Measurements from ENCODE around the gene DHX16. TPM values are rescaled to one million over a fixed set of nuclear protein-coding genes. Genes with fewer than 3 reads are reported as not detected.

The DHX16 gene
- total and polyA plus RNA-seq, 9 of the 15 experiments (the other 6 are each of a cell fraction or from before 2014, with no cell fraction given) = 14.6 to 66.1 (median 47.5) TPM

DNA sequence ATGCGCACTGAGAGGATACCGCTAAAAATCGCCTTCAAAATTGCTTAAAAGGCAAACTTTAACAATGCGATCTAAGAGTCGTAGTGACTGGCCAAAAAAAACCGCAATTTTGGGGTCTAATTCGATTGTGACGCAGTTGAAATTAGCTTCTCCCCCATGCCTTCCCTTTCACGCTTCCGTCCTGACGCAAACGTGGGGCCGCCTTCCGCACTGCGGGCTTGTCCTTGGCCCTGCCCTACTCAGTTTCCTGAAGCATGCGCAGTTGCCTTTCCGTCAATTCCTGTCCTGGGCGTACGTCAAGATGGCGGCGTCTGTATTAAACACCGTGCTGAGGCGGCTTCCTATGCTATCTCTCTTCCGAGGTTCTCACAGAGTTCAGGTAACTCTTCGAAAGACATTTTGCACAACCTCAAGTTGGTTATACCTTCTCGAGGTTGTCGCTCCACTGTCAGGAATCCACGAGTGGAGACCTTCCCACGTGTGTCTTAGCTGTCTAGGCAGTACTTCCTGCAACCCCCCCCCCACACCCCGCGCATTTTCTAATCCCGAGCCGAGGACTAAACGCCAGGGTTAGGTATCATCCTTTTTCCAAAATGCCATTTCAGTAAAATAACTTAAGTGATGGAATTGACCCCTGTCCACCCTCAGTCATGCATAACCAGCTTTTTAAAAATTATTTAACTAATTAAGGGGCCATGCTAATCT lies 55.1 kb downstream of the DHX16 start, which contains the start of gene MRPS18B (continued):
- TF ChIP-seq TEAD4 (IDR thresholded peaks at IDR 0.05; ENCODE audit: low read length) = peak; percentile 57
- TF ChIP-seq TEAD4 (CRISPR knock-in tag; IDR thresholded peaks at IDR 0.05; ENCODE audit: borderline replicate concordance) = no peak
- peak in 1 of 2 experiments; percentile 50; a peak in 1 of 4 replicates for TF ChIP-seq KDM4B (IDR thresholded peaks at IDR 0.05; ENCODE audit: borderline replicate concordance in 2 of 2, low read depth in 1 of 2)
- TF ChIP-seq, protein P1, sequence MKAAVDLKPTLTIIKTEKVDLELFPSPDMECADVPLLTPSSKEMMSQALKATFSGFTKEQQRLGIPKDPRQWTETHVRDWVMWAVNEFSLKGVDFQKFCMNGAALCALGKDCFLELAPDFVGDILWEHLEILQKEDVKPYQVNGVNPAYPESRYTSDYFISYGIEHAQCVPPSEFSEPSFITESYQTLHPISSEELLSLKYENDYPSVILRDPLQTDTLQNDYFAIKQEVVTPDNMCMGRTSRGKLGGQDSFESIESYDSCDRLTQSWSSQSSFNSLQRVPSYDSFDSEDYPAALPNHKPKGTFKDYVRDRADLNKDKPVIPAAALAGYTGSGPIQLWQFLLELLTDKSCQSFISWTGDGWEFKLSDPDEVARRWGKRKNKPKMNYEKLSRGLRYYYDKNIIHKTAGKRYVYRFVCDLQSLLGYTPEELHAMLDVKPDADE (conservative IDR thresholded peaks at IDR 0.05; ENCODE audit: control insufficient read depth, low read depth, low read length) = peak; percentile 74
- TF ChIP-seq STAT5B (CRISPR knock-in tag; IDR thresholded peaks at IDR 0.05) = no peak
- peak; percentile 68 for TF ChIP-seq ZNF197 (CRISPR knock-in tag; IDR thresholded peaks at IDR 0.05; ENCODE audit: low read depth)
- TF ChIP-seq ASH1L (IDR thresholded peaks at IDR 0.05; ENCODE audit: borderline replicate concordance, low read depth, partially characterized antibody) = no peak
- peak; percentile 97 for TF ChIP-seq ELF1 (tag; IDR thresholded peaks at IDR 0.05)
- TF ChIP-seq CBFA2T3 (IDR thresholded peaks at IDR 0.05) = no peak
- peak; percentile 64 for TF ChIP-seq DPF2 (IDR thresholded peaks at IDR 0.05)
- TF ChIP-seq HNRNPL (IDR thresholded peaks at IDR 0.05; ENCODE audit: low read depth, low read length) = no peak
- no peak for TF ChIP-seq ZKSCAN8 (CRISPR knock-in tag; IDR thresholded peaks at IDR 0.05)
- TF ChIP-seq FOXP1 (CRISPR knock-in tag; IDR thresholded peaks at IDR 0.05) = peak; percentile 70; the same call in 1 of the 2 replicates
- TF ChIP-seq, protein P2, sequence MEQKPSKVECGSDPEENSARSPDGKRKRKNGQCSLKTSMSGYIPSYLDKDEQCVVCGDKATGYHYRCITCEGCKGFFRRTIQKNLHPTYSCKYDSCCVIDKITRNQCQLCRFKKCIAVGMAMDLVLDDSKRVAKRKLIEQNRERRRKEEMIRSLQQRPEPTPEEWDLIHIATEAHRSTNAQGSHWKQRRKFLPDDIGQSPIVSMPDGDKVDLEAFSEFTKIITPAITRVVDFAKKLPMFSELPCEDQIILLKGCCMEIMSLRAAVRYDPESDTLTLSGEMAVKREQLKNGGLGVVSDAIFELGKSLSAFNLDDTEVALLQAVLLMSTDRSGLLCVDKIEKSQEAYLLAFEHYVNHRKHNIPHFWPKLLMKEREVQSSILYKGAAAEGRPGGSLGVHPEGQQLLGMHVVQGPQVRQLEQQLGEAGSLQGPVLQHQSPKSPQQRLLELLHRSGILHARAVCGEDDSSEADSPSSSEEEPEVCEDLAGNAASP (IDR thresholded peaks at IDR 0.05) = no peak
- no peak for TF ChIP-seq SRSF3 (IDR thresholded peaks at IDR 0.05; ENCODE audit: insufficient read depth, low read length)
- peak; percentile 83 for TF ChIP-seq SUPT5H (IDR thresholded peaks at IDR 0.05)
- TF ChIP-seq ZFPM2 (CRISPR knock-in tag; IDR thresholded peaks at IDR 0.05) = no peak
- no peak for TF ChIP-seq XRCC5 (IDR thresholded peaks at IDR 0.05; ENCODE audit: low read depth, low read length)
- TF ChIP-seq, protein P3, sequence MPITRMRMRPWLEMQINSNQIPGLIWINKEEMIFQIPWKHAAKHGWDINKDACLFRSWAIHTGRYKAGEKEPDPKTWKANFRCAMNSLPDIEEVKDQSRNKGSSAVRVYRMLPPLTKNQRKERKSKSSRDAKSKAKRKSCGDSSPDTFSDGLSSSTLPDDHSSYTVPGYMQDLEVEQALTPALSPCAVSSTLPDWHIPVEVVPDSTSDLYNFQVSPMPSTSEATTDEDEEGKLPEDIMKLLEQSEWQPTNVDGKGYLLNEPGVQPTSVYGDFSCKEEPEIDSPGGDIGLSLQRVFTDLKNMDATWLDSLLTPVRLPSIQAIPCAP (CRISPR knock-in tag; IDR thresholded peaks at IDR 0.05; ENCODE audit: borderline replicate concordance) = no peak
- TF ChIP-seq ZNF3 (CRISPR knock-in tag; IDR thresholded peaks at IDR 0.05) = no peak
- TF ChIP-seq PHF20 (IDR thresholded peaks at IDR 0.05; ENCODE audit: partially characterized antibody) = peak; percentile 92
- peak; percentile 75; the same call in 1 of the 2 replicates for TF ChIP-seq ZZZ3 (IDR thresholded peaks at IDR 0.05)
- TF ChIP-seq XRCC3 (IDR thresholded peaks at IDR 0.05) = no peak

All from K562 (cell line).